ENCODE measurements around the gene LY6G6D.

The LY6G6D gene

GRCh38 chr6:31686483-31686882 lies 28.7 kb upstream of the LY6G6D start:
- no peak overlapping the region for H3K4me3 ChIP-seq (ENCODE audit: low read length)
- H3K36me3 ChIP-seq (ENCODE audit: control insufficient read depth, insufficient read depth, low read length): peaks cover 30% of the 10 kb centered on the region
- H3K27me3 ChIP-seq (ENCODE audit: control insufficient read depth, insufficient read depth, low read length): no peaks in the 10 kb centered on the region
- H3K9me3 ChIP-seq (ENCODE audit: control insufficient read depth, low read length): no peaks in the 10 kb centered on the region
- H3K4me1 ChIP-seq (ENCODE audit: control insufficient read depth, insufficient read depth, low read length): peaks cover 33% of the 10 kb centered on the region
- H3K9ac ChIP-seq (ENCODE audit: low read length): no peak overlapping the region

DNA sequence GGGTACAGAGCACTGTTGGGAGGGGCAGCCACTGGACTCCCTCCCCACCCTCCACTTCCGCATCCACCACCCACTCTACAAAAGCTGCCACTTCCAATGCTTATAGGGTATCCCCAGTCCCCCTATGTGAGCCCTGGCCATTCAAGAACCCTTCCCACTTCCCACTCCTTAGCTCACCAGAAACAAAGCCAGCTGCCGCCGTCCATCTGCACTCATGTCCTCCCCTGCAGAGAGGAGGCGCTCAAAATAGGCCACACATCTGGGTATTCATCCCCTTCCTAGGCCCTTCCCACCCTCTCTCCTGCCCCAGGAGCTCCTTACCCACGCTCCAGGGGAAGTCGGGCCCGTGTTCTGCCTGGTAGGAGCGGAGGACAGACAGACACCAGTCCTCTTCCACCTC lies 27.8 kb upstream of the LY6G6D start:
- Histone ChIP-seq H3K4me1 (ENCODE audit: control insufficient read depth, insufficient read depth, low read length) (peaks cover 29% of the 10 kb centered on the region), H3K9me3 (ENCODE audit: control insufficient read depth, low read length) (no peaks in the 10 kb centered on the region), H3K27me3 (ENCODE audit: control insufficient read depth, insufficient read depth, low read length) (no peaks in the 10 kb centered on the region), H3K4me3 (ENCODE audit: low read length) (no peak overlapping the region), H3K36me3 (ENCODE audit: control insufficient read depth, insufficient read depth, low read length) (peaks cover 30% of the 10 kb centered on the region), H3K9ac (ENCODE audit: low read length) (no peak overlapping the region)

GRCh38 chr6:31687860-31688693 lies 27.1 kb upstream of the LY6G6D start:
- Histone ChIP-seq H3K27me3 (ENCODE audit: control insufficient read depth, insufficient read depth, low read length) (no peaks in the 10 kb centered on the region), H3K36me3 (ENCODE audit: control insufficient read depth, insufficient read depth, low read length) (peaks cover 30% of the 10 kb centered on the region), H3K4me3 (ENCODE audit: low read length) (no peak overlapping the region), H3K9ac (ENCODE audit: low read length) (no peak overlapping the region), H3K4me1 (ENCODE audit: control insufficient read depth, insufficient read depth, low read length) (peaks cover 29% of the 10 kb centered on the region), H3K9me3 (ENCODE audit: control insufficient read depth, low read length) (no peaks in the 10 kb centered on the region)

- peaks cover 30% of the 10 kb centered on the region for H3K36me3 ChIP-seq (ENCODE audit: control insufficient read depth, insufficient read depth, low read length)
- peaks cover 21% of the 10 kb centered on the region for H3K4me1 ChIP-seq (ENCODE audit: control insufficient read depth, insufficient read depth, low read length)
- no peak overlapping the region for H3K4me3 ChIP-seq (ENCODE audit: low read length)
- no peaks in the 10 kb centered on the region for H3K9me3 ChIP-seq (ENCODE audit: control insufficient read depth, low read length)
- no peaks in the 10 kb centered on the region for H3K27me3 ChIP-seq (ENCODE audit: control insufficient read depth, insufficient read depth, low read length)
- peak overlapping the region; percentile 11 for H3K9ac ChIP-seq (ENCODE audit: low read length)
Observed at GRCh38 chr6:31689249-31690110, 25.7 kb upstream of the LY6G6D start.

GRCh38 chr6:31690231-31691077 lies 24.7 kb upstream of the LY6G6D start:
- no peaks in the 10 kb centered on the region for H3K9me3 ChIP-seq (ENCODE audit: control insufficient read depth, low read length)
- no peak overlapping the region for H3K4me3 ChIP-seq (ENCODE audit: low read length)
- H3K36me3 ChIP-seq (ENCODE audit: control insufficient read depth, insufficient read depth, low read length): peaks cover 30% of the 10 kb centered on the region
- peaks cover 21% of the 10 kb centered on the region for H3K4me1 ChIP-seq (ENCODE audit: control insufficient read depth, insufficient read depth, low read length)
- H3K27me3 ChIP-seq (ENCODE audit: control insufficient read depth, insufficient read depth, low read length): no peaks in the 10 kb centered on the region
- H3K9ac ChIP-seq (ENCODE audit: low read length): peak overlapping the region; percentile 11

GRCh38 chr6:31691078-31691463 lies 24.1 kb upstream of the LY6G6D start:
- Histone ChIP-seq H3K36me3 (ENCODE audit: control insufficient read depth, insufficient read depth, low read length) (peaks cover 28% of the 10 kb centered on the region), H3K27me3 (ENCODE audit: control insufficient read depth, insufficient read depth, low read length) (no peaks in the 10 kb centered on the region), H3K4me1 (ENCODE audit: control insufficient read depth, insufficient read depth, low read length) (peaks cover 21% of the 10 kb centered on the region), H3K4me3 (ENCODE audit: low read length) (no peak overlapping the region), H3K9ac (ENCODE audit: low read length) (no peak overlapping the region), H3K9me3 (ENCODE audit: control insufficient read depth, low read length) (no peaks in the 10 kb centered on the region)

- H3K27me3 ChIP-seq (ENCODE audit: control insufficient read depth, insufficient read depth, low read length): no peaks in the 10 kb centered on the region
- no peak overlapping the region for H3K9ac ChIP-seq (ENCODE audit: low read length)
- H3K4me1 ChIP-seq (ENCODE audit: control insufficient read depth, insufficient read depth, low read length): peaks cover 21% of the 10 kb centered on the region
- no peak overlapping the region for H3K4me3 ChIP-seq (ENCODE audit: low read length)
- H3K9me3 ChIP-seq (ENCODE audit: control insufficient read depth, low read length): no peaks in the 10 kb centered on the region
- H3K36me3 ChIP-seq (ENCODE audit: control insufficient read depth, insufficient read depth, low read length): peaks cover 24% of the 10 kb centered on the region
Observed at GRCh38 chr6:31691564-31692108, 23.5 kb upstream of the LY6G6D start.

- Histone ChIP-seq H3K36me3 (ENCODE audit: control insufficient read depth, insufficient read depth, low read length) (peaks cover 24% of the 10 kb centered on the region), H3K4me1 (ENCODE audit: control insufficient read depth, insufficient read depth, low read length) (peaks cover 21% of the 10 kb centered on the region), H3K27me3 (ENCODE audit: control insufficient read depth, insufficient read depth, low read length) (no peaks in the 10 kb centered on the region), H3K4me3 (ENCODE audit: low read length) (no peak overlapping the region), H3K9ac (ENCODE audit: low read length) (no peak overlapping the region), H3K9me3 (ENCODE audit: control insufficient read depth, low read length) (no peaks in the 10 kb centered on the region)
Observed at GRCh38 chr6:31692353-31692752, 22.8 kb upstream of the LY6G6D start.

DNA sequence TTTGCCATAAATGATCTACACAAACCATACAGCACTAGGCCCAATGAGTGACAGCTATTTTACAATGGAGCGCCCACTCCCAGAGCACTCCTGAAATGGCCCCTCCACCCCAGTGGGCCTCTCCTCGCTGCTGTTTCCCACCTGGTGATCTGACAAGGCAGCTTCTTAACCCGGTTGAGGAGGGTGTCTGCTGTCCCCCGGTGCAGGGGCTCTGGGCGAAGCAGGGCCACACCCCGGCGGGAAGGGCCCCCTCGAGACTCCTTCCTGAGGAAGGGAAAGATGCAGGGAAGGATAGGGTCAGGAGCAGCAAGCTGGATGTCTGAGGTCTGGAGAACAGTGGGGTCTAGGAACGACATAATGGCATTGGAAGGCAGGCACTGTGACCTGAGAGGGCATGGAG lies 22.3 kb upstream of the LY6G6D start:
- H3K9ac ChIP-seq (ENCODE audit: low read length): no peak overlapping the region
- no peak overlapping the region for H3K4me3 ChIP-seq (ENCODE audit: low read length)
- peaks cover 23% of the 10 kb centered on the region for H3K36me3 ChIP-seq (ENCODE audit: control insufficient read depth, insufficient read depth, low read length)

GRCh38 chr6:31693535-31693934 lies 21.6 kb upstream of the LY6G6D start:
- peaks cover 21% of the 10 kb centered on the region for H3K4me1 ChIP-seq (ENCODE audit: control insufficient read depth, insufficient read depth, low read length)
- H3K36me3 ChIP-seq (ENCODE audit: control insufficient read depth, insufficient read depth, low read length): peaks cover 16% of the 10 kb centered on the region
- no peaks in the 10 kb centered on the region for H3K9me3 ChIP-seq (ENCODE audit: control insufficient read depth, low read length)
- H3K27me3 ChIP-seq (ENCODE audit: control insufficient read depth, insufficient read depth, low read length): no peaks in the 10 kb centered on the region
- no peak overlapping the region for H3K4me3 ChIP-seq (ENCODE audit: low read length)
- H3K9ac ChIP-seq (ENCODE audit: low read length): no peak overlapping the region

More for the DNA sequence above, 22.3 kb upstream of the LY6G6D start:
- Histone ChIP-seq H3K27me3 (ENCODE audit: control insufficient read depth, insufficient read depth, low read length) (no peaks in the 10 kb centered on the region), H3K9me3 (ENCODE audit: control insufficient read depth, low read length) (no peaks in the 10 kb centered on the region), H3K4me1 (ENCODE audit: control insufficient read depth, insufficient read depth, low read length) (peaks cover 21% of the 10 kb centered on the region)

DNA sequence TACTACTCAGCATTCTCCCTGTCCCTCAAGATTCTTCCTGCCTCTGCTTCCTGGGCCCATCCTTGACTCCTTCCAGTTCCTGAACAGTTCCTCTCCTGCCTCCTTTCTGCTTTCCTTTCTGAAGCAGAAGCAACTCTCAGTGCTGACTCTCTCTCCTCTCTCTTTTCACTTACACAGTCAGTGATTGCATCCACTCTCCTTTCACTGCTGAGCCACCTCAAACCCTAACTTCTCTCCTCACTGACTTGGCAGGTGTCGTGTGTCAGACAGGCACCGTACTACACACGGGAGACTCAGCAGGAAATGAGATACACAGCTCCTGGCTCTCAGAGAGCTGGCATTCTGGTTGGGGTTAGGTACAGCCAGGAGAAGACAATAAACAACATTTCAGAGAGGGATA lies 17.6 kb upstream of the LY6G6D start:
- Histone ChIP-seq H3K9ac (ENCODE audit: low read length) (no peak overlapping the region), H3K4me1 (ENCODE audit: control insufficient read depth, insufficient read depth, low read length) (peaks cover 11% of the 10 kb centered on the region), H3K36me3 (ENCODE audit: control insufficient read depth, insufficient read depth, low read length) (no peaks in the 10 kb centered on the region), H3K4me3 (ENCODE audit: low read length) (no peak overlapping the region), H3K27me3 (ENCODE audit: control insufficient read depth, insufficient read depth, low read length) (no peaks in the 10 kb centered on the region), H3K9me3 (ENCODE audit: control insufficient read depth, low read length) (no peaks in the 10 kb centered on the region)

Measured in mucosa of stomach (tissue), 1 donor.